C4-2B (cell line): ENCODE measurements around the gene CHST11.

ENCODE experiments used
- CTCF ChIP-seq: fragments of 450-650 bp; conservative IDR thresholded peaks from 2 replicates; pipeline ENCODE4 v1.5.1; 2017; ENCODE audit warnings: mild to moderate bottlenecking
- ZFX ChIP-seq: fragments of 450-650 bp; IDR thresholded peaks from 2 replicates; pipeline ENCODE4 v1.6.1; 2017

GRCh38 chr12:104672501-104673265 lies 215.9 kb downstream of the CHST11 start:
- TF ChIP-seq CTCF (no peak), ZFX (no peak)
